ENCODE measurements around the gene MAP3K14.
A peak's percentile ranks its signal among the peaks of the same experiment; 100 is the strongest.

The MAP3K14 gene

DNA sequence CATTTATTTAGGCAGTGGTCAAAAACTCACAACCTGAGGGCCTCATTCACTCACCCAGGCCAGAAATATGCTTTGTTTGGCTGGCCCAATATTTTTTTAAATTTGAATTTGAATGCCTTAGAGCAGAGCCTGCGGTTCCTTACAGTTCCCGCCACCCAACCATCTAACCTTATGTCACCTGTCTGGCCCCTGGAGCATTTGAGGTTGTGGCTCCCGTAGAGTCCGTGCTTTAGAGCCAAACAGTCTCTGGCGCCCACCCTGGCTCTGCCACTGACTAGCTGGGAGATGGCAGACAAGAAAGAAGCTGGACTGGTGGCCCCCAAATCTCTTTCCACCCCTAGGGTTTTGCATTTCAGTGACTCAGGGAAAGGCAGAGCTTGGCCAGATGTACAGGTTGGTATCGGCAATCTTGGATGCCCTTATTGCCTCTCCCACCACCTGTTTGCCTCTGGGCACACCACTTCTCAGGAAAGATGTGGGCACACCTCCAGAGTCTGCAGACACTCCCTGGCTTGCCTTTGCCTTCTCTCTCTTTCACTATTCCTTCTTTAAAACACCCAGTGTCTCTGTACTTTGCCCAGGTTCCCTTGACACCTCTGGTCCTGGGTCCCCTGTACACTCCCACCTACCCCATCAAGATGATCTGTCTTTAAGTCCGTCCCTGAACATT is 1.9 kb upstream of the MAP3K14 start:
- in situ Hi-C loops (cut with HindIII; ENCODE audit: low pct_unique_long_range_greater_than_20kb, low sequenced_read_pairs), result no loop called here
- TF ChIP-seq JUND (IDR thresholded peaks at IDR 0.05; ENCODE audit: low read depth), result no peak
- no peak for DNase-seq (ENCODE audit: low read depth in 1 of 2, low spot score in 1 of 2)

DNA sequence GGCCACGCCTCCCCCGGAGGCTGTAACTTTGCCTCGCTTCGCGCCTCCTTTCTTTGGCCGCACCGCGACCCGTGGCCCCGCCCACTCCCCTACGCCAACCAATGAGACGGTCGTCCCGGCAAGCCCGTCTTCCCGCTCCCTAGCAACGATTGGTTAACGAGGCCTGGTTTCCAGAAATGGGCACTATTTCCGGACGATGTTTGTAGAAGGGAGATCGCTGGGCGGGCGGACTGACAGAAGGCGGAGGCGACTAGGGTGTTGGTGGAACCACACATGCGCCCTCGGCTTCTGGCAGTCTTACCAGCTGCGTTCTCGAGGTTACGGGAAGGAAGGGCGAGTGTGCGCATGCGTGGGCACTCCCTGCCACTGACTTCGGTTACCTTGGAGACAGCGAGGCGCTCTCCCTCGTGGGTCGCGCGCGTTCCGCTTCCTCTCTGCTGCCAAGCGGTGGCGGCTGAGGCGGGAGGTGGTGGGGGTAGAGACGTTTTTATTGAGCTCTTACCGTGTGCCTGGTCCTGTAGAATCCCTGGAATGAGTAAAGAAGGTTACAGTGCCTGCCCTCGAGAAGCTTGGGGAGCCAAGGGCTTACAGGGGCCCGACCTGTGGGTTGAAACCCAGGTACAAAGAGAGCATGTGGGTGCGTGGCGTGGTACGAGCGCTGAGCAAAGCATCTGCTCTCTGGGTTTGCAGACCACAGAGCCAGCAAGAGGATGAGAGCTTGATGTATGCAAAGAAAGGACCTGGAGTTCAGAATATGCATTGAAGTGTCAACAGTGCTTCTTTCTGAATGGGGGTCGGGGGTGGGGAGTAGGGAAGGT is 500 bp upstream of the MAP3K14 start:
- in situ Hi-C loops (cut with HindIII; ENCODE audit: low pct_unique_long_range_greater_than_20kb, low sequenced_read_pairs), result no loop called here
- DNase-seq (ENCODE audit: low read depth in 1 of 2, low spot score in 1 of 2), result peak; percentile 100
- no peak for TF ChIP-seq JUND (IDR thresholded peaks at IDR 0.05; ENCODE audit: low read depth)

DNA sequence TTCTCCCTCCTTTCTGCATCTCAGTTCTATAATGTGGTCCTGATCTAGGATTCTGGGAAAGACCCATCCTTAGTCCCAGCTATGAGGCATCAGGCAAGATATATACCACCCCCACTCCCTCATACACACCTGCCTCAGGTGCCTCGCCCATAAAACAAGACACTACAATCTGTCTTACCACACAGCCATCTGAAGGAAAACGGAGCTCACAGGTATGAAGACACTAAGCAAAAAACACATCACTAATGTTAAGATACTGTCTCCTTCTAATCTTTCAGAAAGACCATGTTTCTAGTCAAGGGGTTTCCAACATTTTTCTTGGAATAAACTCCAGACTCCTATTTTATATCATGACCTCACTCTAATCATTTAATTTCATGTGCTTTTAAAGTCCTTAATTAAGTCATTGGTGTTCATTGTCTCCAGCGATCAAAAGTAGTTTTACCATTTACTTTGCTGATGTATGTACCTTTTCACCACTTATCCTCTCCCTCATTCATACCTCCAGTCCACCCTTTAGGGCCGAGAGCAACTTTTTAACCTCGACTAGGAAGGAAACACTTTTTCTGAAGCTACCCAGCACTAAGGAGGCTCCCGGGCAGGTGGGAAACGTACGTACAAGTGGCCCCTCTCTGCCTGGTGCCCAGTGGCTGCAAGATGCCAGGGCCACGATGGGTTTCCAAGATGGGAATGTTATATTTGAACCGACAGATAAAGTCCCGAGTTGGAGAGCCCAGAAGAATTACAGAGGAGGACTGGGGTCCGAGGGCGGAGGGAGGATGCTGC is 979 bp downstream of the MAP3K14 start:
- in situ Hi-C loops (cut with HindIII; ENCODE audit: low pct_unique_long_range_greater_than_20kb, low sequenced_read_pairs), result no loop called here
- no peak for TF ChIP-seq JUND (IDR thresholded peaks at IDR 0.05; ENCODE audit: low read depth)
- DNase-seq (ENCODE audit: low read depth in 1 of 2, low spot score in 1 of 2), result no peak

DNA sequence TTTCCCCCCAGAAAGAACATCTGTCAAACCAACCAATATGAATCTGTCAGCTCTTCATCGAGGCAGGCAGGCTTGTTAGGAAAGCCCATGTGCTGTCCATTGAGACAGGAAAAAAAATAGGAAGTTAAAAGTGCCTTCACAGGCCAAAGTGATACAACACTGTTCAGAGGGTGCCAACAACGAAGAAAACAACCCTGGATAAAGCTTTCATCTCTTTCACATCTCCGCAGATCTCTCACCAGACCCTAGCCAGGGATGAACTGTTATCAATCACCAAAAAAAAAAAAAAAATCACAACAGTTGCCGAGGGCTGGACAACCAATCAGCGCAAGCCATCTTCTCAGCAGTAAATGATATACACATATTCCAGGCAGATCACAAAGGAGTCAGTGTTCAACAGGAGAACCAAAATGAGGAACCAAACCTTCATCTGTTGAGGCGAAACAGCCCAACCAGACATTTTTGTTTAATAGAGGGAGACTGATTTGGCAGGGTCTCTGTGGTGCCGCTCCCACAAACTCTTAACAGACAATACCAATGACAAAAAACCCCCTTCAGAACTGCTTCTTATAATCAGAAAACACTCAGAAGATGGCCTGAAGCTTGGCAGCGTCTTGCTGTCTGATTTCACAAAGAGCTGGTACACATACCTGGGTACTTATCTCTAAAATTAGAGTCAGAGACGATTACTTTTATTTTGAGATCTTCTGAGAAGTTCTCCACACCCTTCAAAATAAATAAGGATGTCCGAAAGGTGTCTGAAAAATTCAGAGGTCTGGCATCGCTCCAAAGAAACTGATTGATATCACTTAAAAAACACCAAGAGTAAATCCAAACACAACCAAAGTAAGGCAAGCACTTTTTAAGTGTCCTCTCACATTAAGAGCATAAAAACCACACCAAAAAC is 1.8 kb downstream of the MAP3K14 start:
- no peak for TF ChIP-seq JUND (IDR thresholded peaks at IDR 0.05; ENCODE audit: low read depth)
- in situ Hi-C loops (cut with HindIII; ENCODE audit: low pct_unique_long_range_greater_than_20kb, low sequenced_read_pairs), result no loop called here
- no peak for DNase-seq (ENCODE audit: low read depth in 1 of 2, low spot score in 1 of 2)

DNA sequence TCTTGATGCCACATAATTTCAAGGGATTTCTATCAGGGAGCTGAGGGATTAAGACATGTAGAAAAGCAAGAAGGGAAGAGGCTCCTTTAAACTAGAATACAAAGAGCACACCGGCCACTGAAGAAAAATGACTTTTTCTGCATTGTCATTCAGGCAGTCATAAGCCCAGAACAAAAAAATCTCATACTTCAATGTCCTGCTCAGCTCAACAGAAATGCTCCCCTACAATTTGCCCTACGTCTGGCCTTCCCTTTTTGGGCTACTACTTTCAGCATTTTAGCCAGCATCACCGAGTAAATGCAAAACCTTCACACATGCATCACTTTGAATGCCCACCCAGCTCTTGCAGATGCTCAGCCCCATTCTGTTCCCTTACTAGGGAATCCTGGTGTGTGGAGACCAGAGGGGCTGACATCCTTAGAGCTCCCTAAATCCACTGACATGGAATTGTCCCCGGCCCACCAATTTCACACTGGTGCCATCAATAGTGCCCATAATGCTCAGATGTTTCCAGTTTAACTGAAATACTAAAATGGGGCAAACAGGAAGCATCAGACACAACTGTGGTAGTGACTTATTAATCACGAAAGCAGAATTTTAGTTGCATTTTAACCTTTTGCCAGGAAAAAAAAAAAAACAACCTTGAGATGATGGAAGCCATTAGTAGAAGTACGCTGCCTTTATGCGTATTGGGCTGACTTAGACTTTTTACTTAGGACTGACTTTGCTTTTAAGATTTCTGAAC is 2.7 kb downstream of the MAP3K14 start:
- DNase-seq (ENCODE audit: low read depth in 1 of 2, low spot score in 1 of 2), result no peak
- in situ Hi-C loops (cut with HindIII; ENCODE audit: low pct_unique_long_range_greater_than_20kb, low sequenced_read_pairs), result no loop called here
- TF ChIP-seq JUND (IDR thresholded peaks at IDR 0.05; ENCODE audit: low read depth), result no peak

- peak in 1 of 2 experiments; percentile 50 for DNase-seq (ENCODE audit: low read depth in 1 of 2, low spot score in 1 of 2)
- in situ Hi-C loops (cut with HindIII; ENCODE audit: low pct_unique_long_range_greater_than_20kb, low sequenced_read_pairs), result no loop called here
- no peak for TF ChIP-seq JUND (IDR thresholded peaks at IDR 0.05; ENCODE audit: low read depth)
Observed at GRCh38 chr17:45313421-45313771, 3.4 kb downstream of the MAP3K14 start.

GRCh38 chr17:45312477-45313420 is 4.1 kb downstream of the MAP3K14 start:
- DNase-seq (ENCODE audit: low read depth in 1 of 2, low spot score in 1 of 2), result peak in 1 of 2 experiments; percentile 49
- in situ Hi-C loops (cut with HindIII; ENCODE audit: low pct_unique_long_range_greater_than_20kb, low sequenced_read_pairs), result no loop called here
- no peak for TF ChIP-seq JUND (IDR thresholded peaks at IDR 0.05; ENCODE audit: low read depth)

- in situ Hi-C loops (cut with HindIII; ENCODE audit: low pct_unique_long_range_greater_than_20kb, low sequenced_read_pairs), result no loop called here
- DNase-seq (ENCODE audit: low read depth in 1 of 2, low spot score in 1 of 2), result peak in 1 of 2 experiments; percentile 40
- no peak for TF ChIP-seq JUND (IDR thresholded peaks at IDR 0.05; ENCODE audit: low read depth)
Observed at GRCh38 chr17:45311760-45312476, 4.9 kb downstream of the MAP3K14 start.

DNA sequence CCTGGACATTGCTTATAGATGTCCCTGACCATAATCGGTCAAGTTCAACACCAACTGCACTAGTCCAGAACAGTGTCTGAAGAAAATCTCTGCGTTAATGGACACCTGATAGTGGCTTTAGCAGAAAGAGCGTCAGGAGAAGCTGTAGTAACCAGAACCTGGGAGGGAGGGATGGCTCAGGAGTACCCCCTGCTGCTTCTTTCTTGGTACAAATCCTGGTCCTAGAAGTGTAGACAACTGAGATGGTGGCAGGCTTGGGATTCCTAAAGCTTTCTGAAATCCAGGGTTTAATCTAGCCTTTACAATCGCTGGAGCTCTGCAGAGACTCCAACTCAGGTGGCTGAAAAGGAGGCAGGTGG is 5.4 kb downstream of the MAP3K14 start:
- no peak for TF ChIP-seq JUND (IDR thresholded peaks at IDR 0.05; ENCODE audit: low read depth)
- DNase-seq (ENCODE audit: low read depth in 1 of 2, low spot score in 1 of 2), result no peak
- in situ Hi-C loops (cut with HindIII; ENCODE audit: low pct_unique_long_range_greater_than_20kb, low sequenced_read_pairs), result no loop called here
